Colonic mucosa (tissue), 4 donors: ENCODE data around the gene GPAT3. TPM values are rescaled to one million over a fixed set of nuclear protein-coding genes. Genes with fewer than 3 reads are reported as not detected.
"Not testable (repeated sequence)": the region's sequence is repeated elsewhere in the genome, so short reads cannot be mapped to it uniquely, and the experiment has no call there.

Experiments
- DNase-seq: peaks from one replicate; pipeline ENCODE4 v3.0.0-alpha.2; 2020
- H3K27ac ChIP-seq: fragments of 200-600 bp; one replicate; pipeline ENCODE4 v1.8.0; 2021
- H3K27me3 ChIP-seq: fragments of 200-600 bp; one replicate; pipeline ENCODE4 v1.8.0; 2021
- H3K36me3 ChIP-seq: fragments of 200-600 bp; one replicate; pipeline ENCODE4 v1.8.0; 2021
- H3K4me1 ChIP-seq: fragments of 200-600 bp; one replicate; pipeline ENCODE4 v1.8.0; 2021; ENCODE audit warnings: mild to moderate bottlenecking
- H3K4me3 ChIP-seq: fragments of 200-600 bp; one replicate; pipeline ENCODE4 v1.8.0; 2021
- H3K9ac ChIP-seq, 2 donors: one replicate each; pipeline ENCODE4 v1.7.0; 2013; ENCODE audit warnings: control low read depth in 2 of 2, low read depth in 2 of 2, low read length in 2 of 2
- H3K9me3 ChIP-seq: fragments of 200-600 bp; one replicate; pipeline ENCODE4 v1.8.0; 2021
- CTCF ChIP-seq: fragments of 200-600 bp; IDR thresholded peaks from one replicate; pipeline ENCODE4 v1.8.0; 2022; ENCODE audit warnings: antibody characterized with exemption, mild to moderate bottlenecking
- intact Hi-C: fragments of 100-400 bp; cut with DNase I; formaldehyde crosslinking; loops from one replicate; pipeline ENCODE4 v1.14.1; 2022
- total RNA-seq, 2 donors: library from RNA; stranded (reverse); fragmentation: NEBNext Ultra II Directional in 1 of 2; extraction: Animal tissue kit (Norgen Biotek cat#: 25700) in 1 of 2; gene quantifications; one replicate each; pipeline ENCODE4 v1.2.1, GENCODE V29; 2021
- donor health status: healthy.
- donor health status: DM: no; HTN: no; CAD: no.
- donor health status: DM: no; HTN: no; CAD: no.

GPAT3 gene
- total RNA-seq, 2 donors from 2014 or later, result 23.5 to 24.3 TPM

GRCh38 chr4:83618991-83619645 is 83.2 kb downstream of the GPAT3 start:
- intact Hi-C loops, result no loop called here
- H3K4me1 ChIP-seq, result peaks cover 6% of the 10 kb centered on the region
- DNase-seq, result peak; percentile 62
- peak overlapping the region; percentile 42 for H3K27ac ChIP-seq
- H3K4me3 ChIP-seq, result no peak overlapping the region
- no peak for TF ChIP-seq CTCF
- no peaks in the 10 kb centered on the region for H3K9me3 ChIP-seq
- H3K36me3 ChIP-seq, result no peaks in the 10 kb centered on the region
- H3K27me3 ChIP-seq, result no peaks in the 10 kb centered on the region
- H3K9ac ChIP-seq, result no peak overlapping the region

- DNase-seq, H3K27ac ChIP-seq, H3K4me1 ChIP-seq, H3K4me3 ChIP-seq, H3K27me3 ChIP-seq, H3K36me3 ChIP-seq, H3K9me3 ChIP-seq, H3K9ac ChIP-seq: not testable (repeated sequence)
- intact Hi-C loops, result loop anchor here (10.0 kb wide), 1 partner anchor 87 kb away; the partner anchor contains the start of gene GPAT3
These were observed 86.2 kb downstream of the GPAT3 start for GRCh38 chr4:83622127-83622526.

- peak overlapping the region in 1 of 2 donors; percentile 22 for H3K9ac ChIP-seq
- no peaks in the 10 kb centered on the region for H3K27me3 ChIP-seq
- H3K4me3 ChIP-seq, result no peak overlapping the region
- no peaks in the 10 kb centered on the region for H3K36me3 ChIP-seq
- peaks cover 3% of the 10 kb centered on the region for H3K4me1 ChIP-seq
- DNase-seq, result no peak
- intact Hi-C loops, result loop anchor here (10.0 kb wide), 1 partner anchor 91 kb away; the partner anchor contains the start of gene GPAT3
- no peak overlapping the region for H3K27ac ChIP-seq
- TF ChIP-seq CTCF, result no peak
- H3K9me3 ChIP-seq, result no peaks in the 10 kb centered on the region
These were observed 89.9 kb downstream of the GPAT3 start for GRCh38 chr4:83625821-83626220.

- Histone ChIP-seq H3K27me3 (no peaks in the 10 kb centered on the region), H3K36me3 (no peaks in the 10 kb centered on the region), H3K4me3 (no peak overlapping the region), H3K4me1 (peaks cover 4% of the 10 kb centered on the region), H3K9ac (peak overlapping the region in 1 of 2 donors; percentile 22), H3K27ac (no peak overlapping the region), H3K9me3 (no peaks in the 10 kb centered on the region)
- TF ChIP-seq CTCF, result no peak
- no peak for DNase-seq
- intact Hi-C loops, result loop anchor here (10.0 kb wide), 1 partner anchor 92 kb away; the partner anchor contains the start of gene GPAT3
These were observed 90.4 kb downstream of the GPAT3 start for GRCh38 chr4:83626245-83626836.

DNA sequence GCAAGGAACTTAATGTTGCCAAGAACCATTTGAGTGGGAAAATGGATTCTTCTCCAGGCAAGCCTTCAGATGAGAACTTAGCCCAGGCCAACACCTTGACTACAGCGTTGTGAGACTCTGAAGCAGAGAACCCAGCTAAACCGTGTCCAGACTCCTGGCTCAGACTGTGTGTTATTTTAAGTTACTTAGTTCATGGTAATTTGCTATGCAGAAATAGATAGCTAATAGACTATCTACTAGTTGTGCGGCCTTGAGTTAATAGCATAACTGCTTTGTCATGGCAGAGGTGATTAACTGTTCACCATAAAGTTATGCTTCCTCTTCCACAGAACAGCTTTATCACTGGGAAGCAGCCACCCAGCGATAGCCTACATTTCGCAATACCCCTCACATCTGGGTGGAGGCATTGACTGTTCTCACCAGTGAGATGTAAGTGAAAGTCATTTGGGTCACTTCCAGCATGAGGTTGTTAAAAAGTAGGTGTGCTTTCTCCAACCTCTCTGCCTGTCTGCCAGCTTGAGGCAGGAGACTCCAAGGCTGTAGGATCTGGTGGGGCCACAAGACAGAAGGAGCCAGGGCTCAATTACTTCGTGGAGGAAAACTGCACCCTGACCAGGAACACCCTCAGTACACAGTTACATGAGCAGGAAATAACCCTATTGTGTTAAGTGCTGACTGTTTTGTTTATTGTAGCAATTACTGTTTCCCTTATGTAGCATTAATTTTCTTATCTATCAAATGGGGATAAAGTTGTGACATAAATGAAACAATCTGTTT is 94.2 kb downstream of the GPAT3 start:
- Histone ChIP-seq H3K27me3 (no peaks in the 10 kb centered on the region), H3K4me1 (peaks cover 4% of the 10 kb centered on the region), H3K36me3 (no peaks in the 10 kb centered on the region), H3K27ac (peak overlapping the region; percentile 68), H3K9ac (peak overlapping the region in 1 of 2 donors; percentile 35), H3K4me3 (no peak overlapping the region), H3K9me3 (no peaks in the 10 kb centered on the region)
- TF ChIP-seq CTCF, result no peak
- peak; percentile 88 for DNase-seq
- intact Hi-C loops, result loop anchor here (10.0 kb wide), 1 partner anchor 95 kb away; the partner anchor contains the start of gene GPAT3
